Measurements from ENCODE around the gene TLE6.
"Not testable (repeated sequence)": the region's sequence is repeated elsewhere in the genome, so short reads cannot be mapped to it uniquely, and the experiment has no call there.

Gene TLE6

GRCh38 chr19:2962018-2962670 is 15.2 kb upstream of the TLE6 start:
- H2AFZ ChIP-seq (ENCODE audit: low read depth, low read length): no peak overlapping the region
- H3K9me3 ChIP-seq (ENCODE audit: low read length): no peaks in the 10 kb centered on the region
- H3K27me3 ChIP-seq (ENCODE audit: insufficient read depth, low read length): no peaks in the 10 kb centered on the region
- no peaks in the 10 kb centered on the region for H3K36me3 ChIP-seq (ENCODE audit: insufficient read depth, low read length)
- H3K4me1 ChIP-seq (ENCODE audit: insufficient read depth, low read length): no peaks in the 10 kb centered on the region
- H3K4me3 ChIP-seq (ENCODE audit: low read length): no peak overlapping the region

GRCh38 chr19:2963122-2963521 is 14.2 kb upstream of the TLE6 start:
- Histone ChIP-seq H3K4me3 (ENCODE audit: low read length) (no peak overlapping the region), H3K9me3 (ENCODE audit: low read length) (no peaks in the 10 kb centered on the region), H3K4me1 (ENCODE audit: insufficient read depth, low read length) (no peaks in the 10 kb centered on the region), H3K36me3 (ENCODE audit: insufficient read depth, low read length) (no peaks in the 10 kb centered on the region), H3K27me3 (ENCODE audit: insufficient read depth, low read length) (no peaks in the 10 kb centered on the region), H2AFZ (ENCODE audit: low read depth, low read length) (no peak overlapping the region)

GRCh38 chr19:2963631-2964030 is 13.7 kb upstream of the TLE6 start:
- not testable (repeated sequence) for H3K4me1 ChIP-seq (ENCODE audit: insufficient read depth, low read length); H2AFZ ChIP-seq (ENCODE audit: low read depth, low read length); H3K9me3 ChIP-seq (ENCODE audit: low read length); H3K4me3 ChIP-seq (ENCODE audit: low read length); H3K36me3 ChIP-seq (ENCODE audit: insufficient read depth, low read length); H3K27me3 ChIP-seq (ENCODE audit: insufficient read depth, low read length)

GRCh38 chr19:2964874-2965273 is 12.5 kb upstream of the TLE6 start:
- H2AFZ ChIP-seq (ENCODE audit: low read depth, low read length): no peak overlapping the region
- H3K27me3 ChIP-seq (ENCODE audit: insufficient read depth, low read length): peaks cover 5% of the 10 kb centered on the region
- H3K36me3 ChIP-seq (ENCODE audit: insufficient read depth, low read length): no peaks in the 10 kb centered on the region
- H3K9me3 ChIP-seq (ENCODE audit: low read length): no peaks in the 10 kb centered on the region
- no peak overlapping the region for H3K4me3 ChIP-seq (ENCODE audit: low read length)
- no peaks in the 10 kb centered on the region for H3K4me1 ChIP-seq (ENCODE audit: insufficient read depth, low read length)

GRCh38 chr19:2967972-2968371 is 9.4 kb upstream of the TLE6 start:
- H3K9me3 ChIP-seq (ENCODE audit: low read length): no peaks in the 10 kb centered on the region
- H3K4me3 ChIP-seq (ENCODE audit: low read length): no peak overlapping the region
- H2AFZ ChIP-seq (ENCODE audit: low read depth, low read length): no peak overlapping the region
- no peaks in the 10 kb centered on the region for H3K4me1 ChIP-seq (ENCODE audit: insufficient read depth, low read length)
- H3K36me3 ChIP-seq (ENCODE audit: insufficient read depth, low read length): no peaks in the 10 kb centered on the region
- H3K27me3 ChIP-seq (ENCODE audit: insufficient read depth, low read length): peaks cover 8% of the 10 kb centered on the region

- Histone ChIP-seq H3K36me3 (ENCODE audit: insufficient read depth, low read length) (no peaks in the 10 kb centered on the region), H3K9me3 (ENCODE audit: low read length) (no peaks in the 10 kb centered on the region), H3K27me3 (ENCODE audit: insufficient read depth, low read length) (peaks cover 8% of the 10 kb centered on the region), H2AFZ (ENCODE audit: low read depth, low read length) (no peak overlapping the region), H3K4me3 (ENCODE audit: low read length) (no peak overlapping the region), H3K4me1 (ENCODE audit: insufficient read depth, low read length) (no peaks in the 10 kb centered on the region)
Observed at GRCh38 chr19:2969104-2969504, 8.3 kb upstream of the TLE6 start.

GRCh38 chr19:2970201-2970835 is 7.0 kb upstream of the TLE6 start:
- H3K36me3 ChIP-seq (ENCODE audit: insufficient read depth, low read length): no peaks in the 10 kb centered on the region
- H3K27me3 ChIP-seq (ENCODE audit: insufficient read depth, low read length): peaks cover 17% of the 10 kb centered on the region
- no peak overlapping the region for H3K4me3 ChIP-seq (ENCODE audit: low read length)
- no peak overlapping the region for H2AFZ ChIP-seq (ENCODE audit: low read depth, low read length)
- no peaks in the 10 kb centered on the region for H3K9me3 ChIP-seq (ENCODE audit: low read length)
- no peaks in the 10 kb centered on the region for H3K4me1 ChIP-seq (ENCODE audit: insufficient read depth, low read length)

- peaks cover 28% of the 10 kb centered on the region for H3K27me3 ChIP-seq (ENCODE audit: insufficient read depth, low read length)
- peaks cover 15% of the 10 kb centered on the region for H3K4me1 ChIP-seq (ENCODE audit: insufficient read depth, low read length)
- H2AFZ ChIP-seq (ENCODE audit: low read depth, low read length): no peak overlapping the region
Observed at GRCh38 chr19:2973229-2973628, 4.1 kb upstream of the TLE6 start.

GRCh38 chr19:2974342-2975041 is 2.9 kb upstream of the TLE6 start:
- Histone ChIP-seq H3K4me1 (ENCODE audit: insufficient read depth, low read length) (peaks cover 15% of the 10 kb centered on the region), H3K9me3 (ENCODE audit: low read length) (no peaks in the 10 kb centered on the region), H3K36me3 (ENCODE audit: insufficient read depth, low read length) (no peaks in the 10 kb centered on the region), H3K27me3 (ENCODE audit: insufficient read depth, low read length) (peaks cover 23% of the 10 kb centered on the region), H3K4me3 (ENCODE audit: low read length) (no peak overlapping the region), H2AFZ (ENCODE audit: low read depth, low read length) (no peak overlapping the region)

More at GRCh38 chr19:2973229-2973628, 4.1 kb upstream of the TLE6 start:
- Histone ChIP-seq H3K4me3 (ENCODE audit: low read length) (no peak overlapping the region), H3K9me3 (ENCODE audit: low read length) (no peaks in the 10 kb centered on the region), H3K36me3 (ENCODE audit: insufficient read depth, low read length) (no peaks in the 10 kb centered on the region)

GRCh38 chr19:2976609-2977000 is 759 bp upstream of the TLE6 start:
- H3K4me3 ChIP-seq (ENCODE audit: low read length): no peak overlapping the region
- no peak overlapping the region for H2AFZ ChIP-seq (ENCODE audit: low read depth, low read length)
- no peaks in the 10 kb centered on the region for H3K36me3 ChIP-seq (ENCODE audit: insufficient read depth, low read length)
- peaks cover 15% of the 10 kb centered on the region for H3K4me1 ChIP-seq (ENCODE audit: insufficient read depth, low read length)
- peaks cover 28% of the 10 kb centered on the region for H3K27me3 ChIP-seq (ENCODE audit: insufficient read depth, low read length)
- no peaks in the 10 kb centered on the region for H3K9me3 ChIP-seq (ENCODE audit: low read length)

GRCh38 chr19:2977746-2978138 is 378 bp downstream of the TLE6 start:
- no peaks in the 10 kb centered on the region for H3K36me3 ChIP-seq (ENCODE audit: insufficient read depth, low read length)
- H3K9me3 ChIP-seq (ENCODE audit: low read length): no peaks in the 10 kb centered on the region
- H3K4me3 ChIP-seq (ENCODE audit: low read length): peak overlapping the region; percentile 1
- H2AFZ ChIP-seq (ENCODE audit: low read depth, low read length): no peak overlapping the region
- peaks cover 18% of the 10 kb centered on the region for H3K4me1 ChIP-seq (ENCODE audit: insufficient read depth, low read length)
- peaks cover 28% of the 10 kb centered on the region for H3K27me3 ChIP-seq (ENCODE audit: insufficient read depth, low read length)

GRCh38 chr19:2978166-2978767 is 903 bp downstream of the TLE6 start:
- no peak overlapping the region for H2AFZ ChIP-seq (ENCODE audit: low read depth, low read length)
- no peak overlapping the region for H3K4me3 ChIP-seq (ENCODE audit: low read length)
- peaks cover 24% of the 10 kb centered on the region for H3K4me1 ChIP-seq (ENCODE audit: insufficient read depth, low read length)
- no peaks in the 10 kb centered on the region for H3K9me3 ChIP-seq (ENCODE audit: low read length)
- H3K27me3 ChIP-seq (ENCODE audit: insufficient read depth, low read length): peaks cover 32% of the 10 kb centered on the region
- no peaks in the 10 kb centered on the region for H3K36me3 ChIP-seq (ENCODE audit: insufficient read depth, low read length)

- H3K4me3 ChIP-seq (ENCODE audit: low read length): no peak overlapping the region
- H3K27me3 ChIP-seq (ENCODE audit: insufficient read depth, low read length): peaks cover 33% of the 10 kb centered on the region
- no peaks in the 10 kb centered on the region for H3K9me3 ChIP-seq (ENCODE audit: low read length)
Observed at GRCh38 chr19:2978772-2979171, 1.4 kb downstream of the TLE6 start.

More at GRCh38 chr19:2978772-2979171, 1.4 kb downstream of the TLE6 start:
- Histone ChIP-seq H3K4me1 (ENCODE audit: insufficient read depth, low read length) (peaks cover 28% of the 10 kb centered on the region), H2AFZ (ENCODE audit: low read depth, low read length) (no peak overlapping the region), H3K36me3 (ENCODE audit: insufficient read depth, low read length) (no peaks in the 10 kb centered on the region)

Data from neuron (in vitro differentiated cells).